HL-60 (cell line): ENCODE results near the gene ZNF521.

Source experiments
- CTCF ChIP-seq: IDR thresholded peaks from one replicate; pipeline ENCODE4 v1.5.1; 2011; ENCODE audit warnings: low read length, control low read depth, inconsistent platforms; ENCODE audit not compliant: insufficient read depth
- GABPA ChIP-seq: IDR thresholded peaks from 2 replicates; pipeline ENCODE4 v1.6.1; 2012; ENCODE audit warnings: low read depth
- POLR2AphosphoS5 ChIP-seq: IDR thresholded peaks from 2 replicates; pipeline ENCODE4 v1.6.1; 2012; ENCODE audit warnings: low read depth
- REST ChIP-seq: IDR thresholded peaks from 2 replicates; pipeline ENCODE4 v1.6.1; 2012; ENCODE audit warnings: low read depth; ENCODE audit not compliant: insufficient replicate concordance

DNA sequence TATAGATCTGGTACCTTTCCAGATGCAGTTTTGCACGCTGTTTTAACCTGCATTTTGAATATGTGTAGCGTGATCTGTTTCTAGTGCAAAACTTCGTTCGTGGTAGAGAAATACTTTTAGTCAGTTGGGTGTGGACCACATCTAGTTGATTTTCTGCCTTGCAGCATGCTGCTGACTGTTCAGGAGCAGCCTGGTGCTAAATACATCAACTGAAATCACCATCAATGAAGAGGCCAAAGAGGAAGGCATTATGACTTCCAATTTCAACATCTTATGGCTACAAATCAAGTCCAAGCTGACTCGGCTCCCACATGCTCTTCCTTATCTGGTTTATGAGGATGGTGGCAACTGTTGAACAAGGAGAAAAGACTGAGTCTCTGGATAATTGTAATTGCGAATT lies 298.5 kb downstream of the ZNF521 start:
- TF ChIP-seq CTCF (no peak), POLR2AphosphoS5 (no peak), REST (no peak), GABPA (no peak)
